Measurements from ENCODE around the gene SPRN.
"Not testable (repeated sequence)": the region's sequence is repeated elsewhere in the genome, so short reads cannot be mapped to it uniquely, and the experiment has no call there.

The SPRN gene

GRCh38 chr10:133456041-133456951 lies 31.9 kb upstream of the SPRN start:
- DNase-seq (ENCODE audit: low read depth in 2 of 2): no peak

GRCh38 chr10:133455611-133456031 lies 31.2 kb upstream of the SPRN start:
- no peak for DNase-seq (ENCODE audit: low read depth in 2 of 2)

GRCh38 chr10:133455196-133455595 lies 30.8 kb upstream of the SPRN start:
- no peak for DNase-seq (ENCODE audit: low read depth in 2 of 2)

GRCh38 chr10:133454204-133454893 lies 29.9 kb upstream of the SPRN start:
- no peak for DNase-seq (ENCODE audit: low read depth in 2 of 2)

GRCh38 chr10:133453516-133454203 lies 29.2 kb upstream of the SPRN start, which contains the start of gene SCART1:
Gene SCART1, plus strand, starts transcription at chr10:133453945. Its CDS starts 53 bp downstream, at chr10:133453998.
- DNase-seq (ENCODE audit: low read depth in 2 of 2): no peak

GRCh38 chr10:133452453-133452852 lies 28.0 kb upstream of the SPRN start:
- no peak for DNase-seq (ENCODE audit: low read depth in 2 of 2)

GRCh38 chr10:133451346-133451745 lies 26.9 kb upstream of the SPRN start:
- DNase-seq (ENCODE audit: low read depth in 2 of 2): no peak

GRCh38 chr10:133448120-133448519 lies 23.7 kb upstream of the SPRN start:
- no peak for DNase-seq (ENCODE audit: low read depth in 2 of 2)

GRCh38 chr10:133446979-133447378 lies 22.6 kb upstream of the SPRN start:
- DNase-seq (ENCODE audit: low read depth in 2 of 2): no peak

GRCh38 chr10:133445751-133446708 lies 21.6 kb upstream of the SPRN start:
- DNase-seq (ENCODE audit: low read depth in 2 of 2): no peak

- DNase-seq (ENCODE audit: low read depth in 2 of 2): no peak
These were observed 20.9 kb upstream of the SPRN start for GRCh38 chr10:133445268-133445732.

- DNase-seq (ENCODE audit: low read depth in 2 of 2): no peak
These were observed 20.2 kb upstream of the SPRN start for GRCh38 chr10:133444342-133445267.

GRCh38 chr10:133442967-133443924 lies 18.8 kb upstream of the SPRN start:
- no peak for DNase-seq (ENCODE audit: low read depth in 2 of 2)

- DNase-seq (ENCODE audit: low read depth in 2 of 2): no peak
These were observed 18.0 kb upstream of the SPRN start for GRCh38 chr10:133442191-133442966.

- no peak for DNase-seq (ENCODE audit: low read depth in 2 of 2)
These were observed 17.4 kb upstream of the SPRN start for GRCh38 chr10:133441780-133442179.

- DNase-seq (ENCODE audit: low read depth in 2 of 2): not testable (repeated sequence)
These were observed 16.9 kb upstream of the SPRN start for GRCh38 chr10:133441356-133441755.

- no peak for DNase-seq (ENCODE audit: low read depth in 2 of 2)
These were observed 16.3 kb upstream of the SPRN start for GRCh38 chr10:133440633-133441285.

Data from activated CD4-positive, alpha-beta T cell treated with anti-CD3 and anti-CD28 coated beads for 24 hours (primary cell).